ENCODE measurements around the gene TESK1.

DNA sequence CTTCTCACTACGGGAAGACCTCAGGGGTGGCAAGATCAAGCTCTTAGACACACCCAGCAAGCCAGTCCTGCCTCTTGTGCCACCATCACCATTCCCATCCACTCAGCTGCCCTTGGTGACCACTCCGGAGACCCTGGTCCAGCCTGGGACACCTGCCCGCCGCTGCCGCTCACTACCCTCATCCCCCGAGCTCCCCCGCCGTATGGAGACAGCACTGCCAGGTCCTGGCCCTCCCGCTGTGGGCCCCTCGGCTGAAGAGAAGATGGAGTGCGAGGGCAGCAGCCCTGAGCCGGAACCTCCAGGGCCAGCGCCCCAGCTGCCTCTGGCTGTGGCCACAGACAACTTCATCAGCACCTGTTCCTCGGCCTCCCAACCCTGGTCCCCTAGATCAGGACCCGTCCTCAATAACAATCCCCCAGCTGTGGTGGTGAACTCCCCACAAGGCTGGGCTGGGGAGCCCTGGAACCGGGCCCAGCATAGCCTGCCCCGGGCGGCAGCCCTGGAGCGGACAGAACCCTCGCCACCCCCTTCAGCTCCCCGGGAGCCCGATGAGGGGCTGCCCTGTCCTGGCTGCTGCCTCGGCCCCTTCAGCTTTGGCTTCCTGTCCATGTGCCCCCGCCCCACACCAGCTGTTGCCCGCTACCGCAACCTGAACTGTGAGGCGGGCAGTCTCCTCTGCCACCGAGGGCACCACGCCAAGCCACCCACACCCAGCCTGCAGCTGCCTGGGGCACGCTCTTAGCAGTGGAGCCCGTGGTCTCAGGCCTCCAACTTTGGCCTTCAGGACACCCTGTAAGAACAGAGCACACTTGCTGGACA lies 4.1 kb downstream of the TESK1 start:
- no peak for TF ChIP-seq CTCF (IDR thresholded peaks at IDR 0.05)
- TF ChIP-seq POLR2A (IDR thresholded peaks at IDR 0.05): no peak
